HCT116 (cell line): ENCODE data around the gene ODF2L.

Source experiments
- ELF1 ChIP-seq: IDR thresholded peaks from 2 replicates; pipeline ENCODE4 v1.6.1; 2012; ENCODE audit warnings: low read depth, borderline replicate concordance
- EZH2 ChIP-seq: fragments of 200-600 bp; sonication (generic); IDR thresholded peaks from 2 replicates; pipeline ENCODE4 v1.6.1; 2017; ENCODE audit warnings: antibody characterized with exemption, mixed run types
- SP1 ChIP-seq: IDR thresholded peaks from 2 replicates; pipeline ENCODE4 v1.6.1; 2012; ENCODE audit warnings: low read depth

GRCh38 chr1:86339906-86340305 lies 56.2 kb downstream of the ODF2L start:
- no peak for TF ChIP-seq EZH2
- TF ChIP-seq ELF1, result no peak
- no peak for TF ChIP-seq SP1
